CD4-positive, alpha-beta T cell treated with Interleukin-15 for 4 hours (primary cell): ENCODE results near the gene RNASE13.
"Not testable (repeated sequence)": the region's sequence is repeated elsewhere in the genome, so short reads cannot be mapped to it uniquely, and the experiment has no call there.

ENCODE experiments used
- DNase-seq: peaks from one replicate; pipeline ENCODE4 v3.0.0-alpha.2; 2020; ENCODE audit warnings: low spot score

RNASE13 gene

GRCh38 chr14:21022686-21023085, 11.9 kb downstream of the RNASE13 start:
- DNase-seq: no peak

- no peak for DNase-seq
Observed at GRCh38 chr14:21020977-21021545, 13.5 kb downstream of the RNASE13 start.

- no peak for DNase-seq
Observed at GRCh38 chr14:21019366-21019765, 15.2 kb downstream of the RNASE13 start.

GRCh38 chr14:21018781-21019180, 15.8 kb downstream of the RNASE13 start:
- DNase-seq: no peak

- no peak for DNase-seq
Observed at GRCh38 chr14:21018286-21018685, 16.3 kb downstream of the RNASE13 start.

- DNase-seq: no peak
Observed at GRCh38 chr14:21017528-21018245, 16.9 kb downstream of the RNASE13 start.

GRCh38 chr14:21016413-21017190, 18.0 kb downstream of the RNASE13 start:
- DNase-seq: no peak

GRCh38 chr14:21015312-21015711, 19.3 kb downstream of the RNASE13 start:
- DNase-seq: no peak

- peak; percentile 82 for DNase-seq
Observed at GRCh38 chr14:21014761-21015190, 19.8 kb downstream of the RNASE13 start.

GRCh38 chr14:21011136-21011535, 23.5 kb downstream of the RNASE13 start:
- no peak for DNase-seq

- not testable (repeated sequence) for DNase-seq
Observed at GRCh38 chr14:21009721-21010120, 24.9 kb downstream of the RNASE13 start.

- no peak for DNase-seq
Observed at GRCh38 chr14:21003788-21004346, 30.7 kb downstream of the RNASE13 start.

- no peak for DNase-seq
Observed at GRCh38 chr14:21001218-21001617, 33.4 kb downstream of the RNASE13 start.

- no peak for DNase-seq
Observed at GRCh38 chr14:20999591-20999990, 35.0 kb downstream of the RNASE13 start.

- no peak for DNase-seq
Observed at GRCh38 chr14:20998674-20999366, 35.8 kb downstream of the RNASE13 start, which contains the start of gene SLC39A2. SLC39A2 (plus strand) TSS chr14:20999293; CDS start chr14:20999447, 154 bp downstream.

GRCh38 chr14:20998139-20998538, 36.5 kb downstream of the RNASE13 start:
- DNase-seq: no peak

- no peak for DNase-seq
Observed at GRCh38 chr14:20997564-20997963, 37.0 kb downstream of the RNASE13 start.

- DNase-seq: no peak
Observed at GRCh38 chr14:20997115-20997514, 37.5 kb downstream of the RNASE13 start.

- no peak for DNase-seq
Observed at GRCh38 chr14:20996521-20996920, 38.1 kb downstream of the RNASE13 start.

GRCh38 chr14:20989787-20990600, 44.6 kb downstream of the RNASE13 start, which contains the start of gene METTL17:
METTL17 (plus strand) TSS chr14:20989980; CDS start chr14:20990003, 23 bp downstream.
- DNase-seq: peak; percentile 90

- no peak for DNase-seq
Observed at GRCh38 chr14:20989471-20989786, 45.2 kb downstream of the RNASE13 start.
